H1 (cell line): ENCODE results near the gene SCAI. TPM values are rescaled to one million over a fixed set of nuclear protein-coding genes. Genes with fewer than 3 reads are reported as not detected.

Source experiments
- CTCF ChIA-PET: fragments of 300-600 bp; sonication (Branson Sonifier 250); formaldehyde crosslinking; loops from one replicate; lab custom pipeline; 2021; ENCODE audit not compliant: partially characterized antibody; lab: Charles Lee
- POLR2A ChIA-PET: fragments of 300-600 bp; sonication (Branson Sonifier 250); formaldehyde crosslinking; loops from one replicate; lab custom pipeline; 2021; ENCODE audit warnings: inconsistent platforms; ENCODE audit not compliant: partially characterized antibody; lab: Charles Lee
- DNase-seq, 2 experiments: peaks; one replicate each; pipeline versions ENCODE4 v3.0.0 to v3.0.0-alpha.2; 2010 to 2022; ENCODE audit warnings: low spot score in 2 of 2, low read depth in 1 of 2, mixed read lengths in 1 of 2
- FAIRE-seq: peaks from 2 replicates; lab custom pipeline; 2011; peaks lifted over from hg19 to GRCh38; lab: Jason Lieb, UNC
- H2AFZ ChIP-seq: 2 replicates; pipeline ENCODE4 v1.8.1; 2012; ENCODE audit warnings: low read length, inconsistent platforms
- H2AK5ac ChIP-seq: 2 replicates; pipeline ENCODE4 v1.6.1; 2013; ENCODE audit warnings: low read depth, low read length
- H2BK120ac ChIP-seq: replicated peaks from 2 replicates; pipeline ENCODE3; 2013; ENCODE audit warnings: low read depth, low read length, inconsistent platforms
- H2BK12ac ChIP-seq: 2 replicates; pipeline ENCODE4 v1.6.1; 2013; ENCODE audit warnings: low read depth, low read length
- H2BK15ac ChIP-seq: 2 replicates; pipeline ENCODE4 v1.6.1; 2013; ENCODE audit warnings: low read length
- H2BK20ac ChIP-seq: 2 replicates; pipeline ENCODE4 v1.6.1; 2013; ENCODE audit warnings: low read length
- H2BK5ac ChIP-seq: 2 replicates; pipeline ENCODE4 v1.6.1; 2013; ENCODE audit warnings: low read depth, low read length
- H3K14ac ChIP-seq: 2 replicates; pipeline ENCODE4 v1.6.1; 2013; ENCODE audit warnings: inconsistent platforms; ENCODE audit not compliant: insufficient read length
- H3K18ac ChIP-seq: 2 replicates; pipeline ENCODE4 v1.6.1; 2013; ENCODE audit warnings: low read length; ENCODE audit errors: extremely low read depth
- H3K23ac ChIP-seq: 2 replicates; pipeline ENCODE4 v1.6.1; 2013; ENCODE audit warnings: inconsistent platforms; ENCODE audit not compliant: insufficient read length
- H3K23me2 ChIP-seq: 2 replicates; pipeline ENCODE4 v1.6.1; 2013; ENCODE audit warnings: low read depth, low read length
- H3K27ac ChIP-seq: 2 replicates; pipeline ENCODE4 v1.6.1; 2011; ENCODE audit warnings: low read depth, low read length, inconsistent platforms
- H3K27me3 ChIP-seq, 4 experiments: replicated peaks in 1 of 4; 1 replicate in 1 of 4; 2 replicates in 3 of 4; pipeline versions ENCODE4 v1.6.1 to v1.8.1; 2011 to 2013; ENCODE audit warnings: low read length in 3 of 4, mild to moderate bottlenecking in 3 of 4, inconsistent platforms in 2 of 4, mixed read lengths in 2 of 4, moderate library complexity in 1 of 4; ENCODE audit not compliant: control insufficient read depth in 3 of 4, insufficient read depth in 3 of 4; ENCODE audit errors: extremely low read depth in 1 of 4
- H3K36me3 ChIP-seq, 4 experiments: 2 replicates each; pipeline versions ENCODE4 v1.6.1 to v1.8.1; 2011 to 2013; ENCODE audit warnings: mild to moderate bottlenecking in 4 of 4, low read length in 3 of 4, moderate library complexity in 2 of 4, control low read depth in 1 of 4, inconsistent platforms in 1 of 4; ENCODE audit not compliant: insufficient read depth in 4 of 4, control insufficient read depth in 2 of 4
- H3K4ac ChIP-seq: replicated peaks from 2 replicates; pipeline ENCODE3; 2013; ENCODE audit warnings: low read length, low read depth, mixed read lengths, inconsistent platforms; ENCODE audit not compliant: insufficient read length
- H3K4me1 ChIP-seq, 4 experiments: replicated peaks in 1 of 4; 1 replicate in 1 of 4; 2 replicates in 3 of 4; pipeline versions ENCODE4 v1.6.1 to v1.8.1; 2011 to 2013; ENCODE audit warnings: low read length in 3 of 4, inconsistent platforms in 2 of 4, mixed read lengths in 1 of 4; ENCODE audit not compliant: insufficient read depth in 4 of 4, control insufficient read depth in 3 of 4
- H3K4me2 ChIP-seq, 2 experiments: 2 replicates each; pipeline versions ENCODE4 v1.6.1 to v1.8.1; 2011 to 2013; ENCODE audit warnings: low read depth in 2 of 2, low read length in 2 of 2, control low read depth in 1 of 2, inconsistent platforms in 1 of 2, mild to moderate bottlenecking in 1 of 2; ENCODE audit not compliant: insufficient read depth in 1 of 2
- H3K4me3 ChIP-seq, 4 experiments: fragments of 200-600, 300-600 bp in 1 of 4; sonication (generic), shearing (Covaris generic), sonication (Bioruptor Twin) in 1 of 4; 2 replicates each; pipeline versions ENCODE4 v1.5.1 to v1.8.1; 2011 to 2016; ENCODE audit warnings: low read length in 4 of 4, low read depth in 3 of 4, control low read depth in 2 of 4, inconsistent platforms in 2 of 4, mild to moderate bottlenecking in 2 of 4, mixed read lengths in 1 of 4, moderate library complexity in 1 of 4; ENCODE audit not compliant: insufficient read depth in 2 of 4; ENCODE audit errors: extremely low read depth in 1 of 4
- H3K56ac ChIP-seq: replicated peaks from 2 replicates; pipeline ENCODE3; 2013; ENCODE audit warnings: low read depth, mild to moderate bottlenecking, mixed read lengths, low read length, inconsistent platforms; ENCODE audit not compliant: insufficient read length
- H3K79me1 ChIP-seq: 2 replicates; pipeline ENCODE4 v1.6.1; 2013; ENCODE audit warnings: low read depth, low read length, control low read depth
- H3K79me2 ChIP-seq, 2 experiments: 2 replicates each; pipeline versions ENCODE4 v1.6.1 to v1.8.1; 2012 to 2013; ENCODE audit warnings: low read length in 2 of 2, mild to moderate bottlenecking in 2 of 2, inconsistent platforms in 1 of 2; ENCODE audit not compliant: insufficient read depth in 2 of 2, control insufficient read depth in 1 of 2
- H3K9ac ChIP-seq, 4 experiments: replicated peaks in 1 of 4; 1 replicate in 1 of 4; 2 replicates in 3 of 4; pipeline versions ENCODE4 v1.6.1 to v1.8.1; 2011 to 2013; ENCODE audit warnings: low read depth in 3 of 4, low read length in 3 of 4, control low read depth in 2 of 4, mild to moderate bottlenecking in 2 of 4, moderate library complexity in 2 of 4, inconsistent platforms in 1 of 4; ENCODE audit errors: extremely low read depth in 1 of 4
- H3K9me3 ChIP-seq, 2 experiments: 2 replicates each; pipeline versions ENCODE4 v1.6.1 to v1.8.1; 2012 to 2013; ENCODE audit warnings: mild to moderate bottlenecking in 2 of 2, moderate library complexity in 2 of 2, control low read depth in 1 of 2, inconsistent platforms in 1 of 2, low read depth in 1 of 2, low read length in 1 of 2, mixed read lengths in 1 of 2; ENCODE audit not compliant: insufficient read depth in 2 of 2
- H4K20me1 ChIP-seq, 2 experiments: replicated peaks in 1 of 2; 2 replicates each; pipeline versions ENCODE3 to v1.8.1; 2011 to 2013; ENCODE audit warnings: inconsistent platforms in 2 of 2, low read length in 2 of 2, mild to moderate bottlenecking in 1 of 2; ENCODE audit not compliant: insufficient read depth in 2 of 2, control insufficient read depth in 1 of 2
- H4K5ac ChIP-seq: 2 replicates; pipeline ENCODE4 v1.6.1; 2013; ENCODE audit warnings: low read length, low read depth, mixed read lengths, inconsistent platforms; ENCODE audit not compliant: insufficient read length
- H4K8ac ChIP-seq: 2 replicates; pipeline ENCODE4 v1.8.0; 2013; ENCODE audit warnings: mild to moderate bottlenecking, moderate library complexity, low read length, inconsistent platforms; ENCODE audit not compliant: insufficient read depth; ENCODE audit errors: extremely low read depth
- H4K91ac ChIP-seq: replicated peaks from 2 replicates; pipeline ENCODE3; 2013; ENCODE audit warnings: low read length, mixed read lengths, inconsistent platforms; ENCODE audit not compliant: insufficient read length
- BCL11A ChIP-seq, 2 experiments: IDR thresholded peaks; one replicate each; pipeline ENCODE4 v1.6.1; 2011; ENCODE audit warnings: low read depth in 2 of 2, low read length in 2 of 2, mild to moderate bottlenecking in 2 of 2
- CHD1 ChIP-seq: IDR thresholded peaks from 2 replicates; pipeline ENCODE4 v1.6.1; 2012; ENCODE audit warnings: low read depth, low read length, improper control_type of control experiment
- EZH2 ChIP-seq: fragments of 200-600 bp; sonication (generic); IDR thresholded peaks from 2 replicates; pipeline ENCODE4 v1.7.1; 2012; ENCODE audit warnings: low read depth, mild to moderate bottlenecking, moderate library complexity, low read length, inconsistent platforms; ENCODE audit not compliant: severe bottlenecking
- GABPA ChIP-seq: IDR thresholded peaks from 2 replicates; pipeline ENCODE4 v1.6.1; 2011; ENCODE audit warnings: mild to moderate bottlenecking, low read length, moderate library complexity, borderline replicate concordance; ENCODE audit not compliant: insufficient read depth
- PHF8 ChIP-seq: fragments of 200-600 bp; sonication (generic); conservative IDR thresholded peaks from 2 replicates; pipeline ENCODE4 v1.7.1; 2012; ENCODE audit warnings: low read depth, mild to moderate bottlenecking, inconsistent platforms, low read length, moderate library complexity
- RBBP5 ChIP-seq: IDR thresholded peaks from 2 replicates; pipeline ENCODE4 v1.7.1; 2012; ENCODE audit warnings: low read depth, mild to moderate bottlenecking, inconsistent platforms, low read length, moderate library complexity, borderline replicate concordance
- RXRA ChIP-seq: IDR thresholded peaks from 2 replicates; pipeline ENCODE4 v1.6.1; 2011; ENCODE audit warnings: low read depth, mild to moderate bottlenecking, low read length, moderate library complexity; ENCODE audit not compliant: insufficient read depth
- TAF7 ChIP-seq: optimal IDR thresholded peaks from 2 replicates; pipeline ENCODE3; 2011; ENCODE audit warnings: low read depth, mild to moderate bottlenecking, inconsistent platforms, low read length, moderate library complexity, borderline replicate concordance
- TCF12 ChIP-seq: IDR thresholded peaks from 2 replicates; pipeline ENCODE4 v1.6.1; 2011; ENCODE audit warnings: low read depth, mild to moderate bottlenecking, low read length
- YY1 ChIP-seq: IDR thresholded peaks from 2 replicates; pipeline ENCODE4 v1.6.1; 2011; ENCODE audit warnings: low read depth, mild to moderate bottlenecking, low read length
- ZNF274 ChIP-seq: IDR thresholded peaks from 2 replicates; pipeline ENCODE4 v1.7.0; 2012; ENCODE audit warnings: low read length, borderline replicate concordance; ENCODE audit errors: extremely low read depth
- WGBS, 2 experiments: shearing (Covaris generic) in 1 of 2; methylation state at CpG; one replicate each; pipeline versions ENCODE4 v1.1.6 to v1.1.7; 2013 to 2015; ENCODE audit warnings: low lambda C conversion rate in 2 of 2, mixed read lengths in 2 of 2, inconsistent platforms in 1 of 2, low coverage in 1 of 2, missing lambda C conversion rate in 1 of 2; ENCODE audit not compliant: insufficient replicate concordance in 2 of 2, insufficient coverage in 1 of 2, insufficient read length in 1 of 2; ENCODE audit errors: extremely low coverage in 1 of 2, missing lambda C conversion rate in 1 of 2; 5-methylcytosine and 5-hydroxymethylcytosine counted together
- polyA plus RNA-seq, 7 experiments: library from polyadenylated mRNA; depleted of rRNA in 3 of 7; stranded (reverse) in 5 of 7; unstranded in 2 of 7; fragments of >200 nt in 5 of 7; fragments of 200-250 nt in 2 of 7; gene quantifications; 1 replicate in 5 of 7; 2 replicates in 1 of 7; 4 replicates in 1 of 7; pipeline versions ENCODE4 v1.2.1 to v1.2.3, GENCODE V29; 2011 to 2013; ENCODE audit warnings: missing spikeins in 2 of 7, mixed read lengths in 2 of 7
- total RNA-seq: library from RNA; stranded (reverse); fragmentation: NEBNext Ultra II Directional; extraction: Animal tissue kit (Norgen Biotek cat#: 25700); gene quantifications from 2 replicates; pipeline ENCODE4 v1.2.1, GENCODE V29; 2021
- TF ChIP-seq, protein P1 (sequence below), 3 experiments: IDR thresholded peaks; 1 replicate in 2 of 3; 2 replicates in 1 of 3; pipeline versions ENCODE4 v1.5.1 to v1.6.1; 2011; ENCODE audit warnings: low read length in 3 of 3, mild to moderate bottlenecking in 3 of 3, inconsistent platforms in 2 of 3, low read depth in 1 of 3, moderate library complexity in 1 of 3; ENCODE audit not compliant: insufficient read depth in 1 of 3; ENCODE audit errors: control extremely low read depth in 1 of 3

The SCAI gene
- total and polyA plus RNA-seq, 2 of the 8 experiments (the other 6 are each of a cell fraction or from before 2014, with no cell fraction given): 6.4 to 19.8 TPM

DNA sequence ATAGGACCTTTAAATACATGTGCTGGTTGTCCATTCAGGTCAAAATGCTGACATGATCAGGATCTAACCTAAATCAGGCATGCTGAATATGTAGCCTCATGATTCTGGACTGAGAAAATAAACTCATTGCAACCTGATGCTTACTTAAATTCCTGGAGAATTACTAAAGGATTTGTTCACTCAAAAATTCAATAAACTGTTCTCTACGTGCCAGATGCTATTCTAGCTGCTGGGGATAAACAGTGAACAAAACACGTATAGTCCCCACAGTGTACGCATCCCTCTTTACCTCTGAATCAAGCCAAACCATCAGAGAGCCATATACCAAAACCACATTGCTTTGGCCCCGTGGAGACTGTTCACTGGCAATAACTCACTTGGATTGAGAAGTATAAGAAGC is 6.1 kb downstream of the SCAI start:
- FAIRE-seq: no peak
- no peak overlapping the region for H3K4me2 ChIP-seq
- TF ChIP-seq ZNF274: no peak
- TF ChIP-seq, protein P1, sequence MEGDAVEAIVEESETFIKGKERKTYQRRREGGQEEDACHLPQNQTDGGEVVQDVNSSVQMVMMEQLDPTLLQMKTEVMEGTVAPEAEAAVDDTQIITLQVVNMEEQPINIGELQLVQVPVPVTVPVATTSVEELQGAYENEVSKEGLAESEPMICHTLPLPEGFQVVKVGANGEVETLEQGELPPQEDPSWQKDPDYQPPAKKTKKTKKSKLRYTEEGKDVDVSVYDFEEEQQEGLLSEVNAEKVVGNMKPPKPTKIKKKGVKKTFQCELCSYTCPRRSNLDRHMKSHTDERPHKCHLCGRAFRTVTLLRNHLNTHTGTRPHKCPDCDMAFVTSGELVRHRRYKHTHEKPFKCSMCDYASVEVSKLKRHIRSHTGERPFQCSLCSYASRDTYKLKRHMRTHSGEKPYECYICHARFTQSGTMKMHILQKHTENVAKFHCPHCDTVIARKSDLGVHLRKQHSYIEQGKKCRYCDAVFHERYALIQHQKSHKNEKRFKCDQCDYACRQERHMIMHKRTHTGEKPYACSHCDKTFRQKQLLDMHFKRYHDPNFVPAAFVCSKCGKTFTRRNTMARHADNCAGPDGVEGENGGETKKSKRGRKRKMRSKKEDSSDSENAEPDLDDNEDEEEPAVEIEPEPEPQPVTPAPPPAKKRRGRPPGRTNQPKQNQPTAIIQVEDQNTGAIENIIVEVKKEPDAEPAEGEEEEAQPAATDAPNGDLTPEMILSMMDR (IDR thresholded peaks at IDR 0.05; ENCODE audit: control extremely low read depth in 1 of 3, insufficient read depth in 1 of 3, low read depth in 1 of 3, low read length in 3 of 3): no peak
- TF ChIP-seq RBBP5: no peak
- no peak for TF ChIP-seq EZH2
- no peak for TF ChIP-seq CHD1
- no peak for TF ChIP-seq PHF8
- no peak for TF ChIP-seq GABPA
- TF ChIP-seq TAF7: no peak
- TF ChIP-seq TCF12: no peak
- no peak for TF ChIP-seq BCL11A (IDR thresholded peaks at IDR 0.05; ENCODE audit: low read depth in 2 of 2, low read length in 2 of 2)
- no peak for TF ChIP-seq YY1
- no peak for TF ChIP-seq RXRA

More for the DNA sequence above, 6.1 kb downstream of the SCAI start:
- Histone ChIP-seq H4K8ac (no peak overlapping the region), H2BK5ac (no peak overlapping the region), H3K4me1 (no peaks in the 10 kb centered on the region), H2BK15ac (no peak overlapping the region), H3K56ac (no peak overlapping the region), H2AFZ (no peak overlapping the region), H2BK12ac (no peak overlapping the region), H3K9me3 (no peaks in the 10 kb centered on the region), H3K4ac (no peak overlapping the region), H3K27ac (no peak overlapping the region), H2BK120ac (no peak overlapping the region), H3K79me2 (peaks cover 3 to 69% of the 10 kb centered on the region in 2 experiments; a peak in 3 of 4 replicates), H3K18ac (no peak overlapping the region), H3K79me1 (peaks cover 3% of the 10 kb centered on the region; the same call in 1 of the 2 replicates), H3K27me3 (no peaks in the 10 kb centered on the region), H3K23me2 (no peaks in the 10 kb centered on the region), H4K20me1 (peaks cover 0 to 3% of the 10 kb centered on the region in 2 experiments), H4K91ac (no peak overlapping the region), H3K36me3 (peaks cover 0 to 12% (median 2%) of the 10 kb centered on the region in 4 experiments; a peak in 4 of 8 replicates), H3K4me3 (no peak overlapping the region), H3K14ac (no peak overlapping the region), H3K23ac (no peak overlapping the region), H2AK5ac (no peak overlapping the region), H2BK20ac (no peak overlapping the region), H4K5ac (no peak overlapping the region), H3K9ac (no peak overlapping the region)
- ChIA-PET POLR2A (no interaction called here), CTCF (no interaction called here)
- WGBS, 2 experiments: 97% methylated on average over 4 of the region's 4 CpGs; no CpG with 5 or more reads in 1 of the 2 experiments
- no peak for DNase-seq
